GM21717 (cell line): ENCODE results near the gene CDH26.
A peak's percentile ranks its signal among the peaks of the same experiment; 100 is the strongest.
"Not testable (repeated sequence)": the region's sequence is repeated elsewhere in the genome, so short reads cannot be mapped to it uniquely, and the experiment has no call there.

Experiments used
- ATAC-seq: cut with Tn5 transposase; IDR thresholded peaks from one replicate; pipeline ENCODE4 v1.9.1; 2021; ENCODE audit warnings: mild to moderate bottlenecking, moderate library complexity; ENCODE audit not compliant: unreplicated experiment

Gene CDH26

DNA sequence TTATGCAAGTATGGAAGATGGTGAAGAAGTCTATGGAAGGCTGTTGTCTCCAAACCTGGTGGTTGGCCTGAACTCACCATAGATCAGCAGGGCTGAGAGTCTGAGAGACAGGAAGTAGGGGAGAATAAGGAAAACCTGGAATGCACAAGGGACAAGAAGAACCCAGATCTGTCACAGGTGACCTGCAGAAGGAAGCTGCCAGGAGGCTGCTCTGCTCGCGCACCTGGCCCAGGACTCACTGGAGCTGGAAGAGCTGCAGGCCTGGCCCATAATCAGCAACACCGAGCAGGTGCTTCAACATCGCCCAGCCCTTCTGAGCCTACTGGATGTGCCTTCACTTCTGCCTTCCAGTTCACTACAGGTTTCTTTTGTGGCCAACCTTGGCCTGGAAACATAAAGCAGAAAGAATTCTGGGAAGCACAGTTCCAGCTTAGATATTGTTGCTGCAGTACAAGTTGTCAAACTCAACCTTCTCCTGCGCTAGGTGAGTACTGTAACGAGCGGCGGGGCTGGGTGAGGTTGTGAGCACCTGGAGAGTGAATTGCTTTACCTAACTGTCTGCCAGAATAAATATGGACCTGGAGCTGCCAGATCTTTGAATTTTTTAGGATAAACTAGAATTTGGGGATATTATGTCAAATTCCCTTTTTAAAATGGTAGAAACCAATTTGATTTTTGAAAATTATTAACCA, 82.4 kb downstream of the CDH26 start:
- no peak for ATAC-seq

DNA sequence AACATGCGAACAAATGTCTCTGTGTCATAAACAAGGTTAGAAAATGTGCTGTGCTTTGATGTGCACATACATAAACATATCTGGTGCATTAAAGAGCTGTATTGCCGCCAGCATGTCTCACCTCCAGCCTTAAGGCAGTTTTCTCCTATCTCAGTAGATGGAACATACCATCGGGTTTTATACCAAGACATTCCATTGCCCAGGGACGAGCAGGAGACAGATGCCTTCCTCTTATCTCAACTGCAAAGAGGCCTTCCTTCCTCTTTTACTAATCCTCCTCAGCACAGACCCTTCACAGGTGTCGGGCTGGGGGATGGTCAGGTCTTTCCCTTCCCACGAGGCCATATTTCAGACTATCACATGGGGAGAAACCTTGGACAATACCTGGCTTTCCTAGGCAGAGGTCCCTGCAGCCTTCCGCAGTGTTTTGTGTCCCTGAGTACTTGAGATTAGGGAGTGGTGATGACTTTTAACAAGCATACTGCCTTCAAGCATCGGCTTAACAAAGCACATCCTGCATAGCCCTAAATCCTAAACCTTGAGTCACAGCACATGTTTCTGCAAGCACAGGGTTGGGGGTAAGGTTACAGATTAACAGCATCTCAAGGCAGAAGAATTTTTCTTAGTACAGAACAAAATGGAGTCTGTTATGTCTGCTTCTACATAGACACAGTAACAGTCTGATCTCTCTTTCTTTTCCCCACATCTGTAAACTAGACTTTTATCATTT, 83.4 kb downstream of the CDH26 start:
- ATAC-seq = not testable (repeated sequence)

DNA sequence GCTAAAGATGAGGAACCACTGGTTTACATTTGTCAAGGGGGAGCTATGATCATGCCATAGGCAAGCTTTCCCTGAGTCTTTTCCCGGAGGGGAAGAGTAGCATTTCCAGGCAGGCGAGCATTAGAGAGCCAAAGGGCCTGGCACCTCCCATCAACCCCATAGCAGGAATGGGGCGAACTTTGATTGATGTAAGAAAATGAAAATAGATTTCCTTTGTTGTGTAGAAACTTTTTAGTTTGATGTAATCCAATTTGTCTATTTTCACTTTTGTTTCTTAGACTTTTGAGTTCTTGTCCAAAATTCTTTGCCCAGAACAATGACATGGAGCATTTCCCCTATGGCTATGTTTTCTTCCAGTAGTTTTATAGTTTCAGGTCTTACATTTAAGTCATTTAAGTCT, 85.2 kb downstream of the CDH26 start:
- ATAC-seq = no peak

DNA sequence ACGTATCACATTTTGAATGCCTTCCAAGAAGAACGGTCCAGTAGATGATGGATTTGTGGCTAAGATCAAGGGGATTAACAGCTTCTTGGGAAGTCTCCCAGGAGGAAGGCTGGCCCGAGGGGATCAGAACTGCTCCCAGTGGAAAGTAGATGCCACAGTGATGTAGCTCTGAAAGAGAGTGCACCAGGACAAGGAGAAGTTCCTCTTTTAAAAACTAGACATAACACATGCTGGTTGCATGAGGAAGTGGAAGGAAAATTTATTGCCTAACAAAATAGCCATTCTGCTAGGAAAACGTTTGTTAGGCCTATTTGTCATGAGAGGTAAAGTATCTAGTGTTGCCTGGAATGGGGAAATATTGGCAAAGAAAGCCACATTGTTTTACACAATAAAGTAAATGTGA, 87.8 kb downstream of the CDH26 start:
- ATAC-seq = no peak

DNA sequence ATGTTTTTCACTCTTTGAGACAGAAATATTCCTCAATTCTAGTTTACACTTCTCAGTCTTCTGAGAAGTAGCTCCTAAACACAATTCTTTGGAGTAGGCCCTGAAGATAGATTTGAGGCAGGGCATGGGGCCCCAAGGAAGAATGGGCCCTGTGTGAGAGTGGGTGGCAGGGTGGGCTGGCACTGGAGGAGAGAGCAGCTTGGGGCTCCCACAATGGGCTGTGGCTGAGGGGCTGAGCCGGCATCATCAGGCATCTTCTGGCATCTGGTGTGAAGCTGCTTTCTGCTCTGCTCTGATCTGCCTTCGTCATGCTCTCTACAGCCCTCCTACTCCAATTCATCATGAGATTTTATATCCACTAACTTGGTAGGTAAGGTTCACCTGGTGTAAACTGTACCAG, 88.2 kb downstream of the CDH26 start:
- no peak for ATAC-seq

DNA sequence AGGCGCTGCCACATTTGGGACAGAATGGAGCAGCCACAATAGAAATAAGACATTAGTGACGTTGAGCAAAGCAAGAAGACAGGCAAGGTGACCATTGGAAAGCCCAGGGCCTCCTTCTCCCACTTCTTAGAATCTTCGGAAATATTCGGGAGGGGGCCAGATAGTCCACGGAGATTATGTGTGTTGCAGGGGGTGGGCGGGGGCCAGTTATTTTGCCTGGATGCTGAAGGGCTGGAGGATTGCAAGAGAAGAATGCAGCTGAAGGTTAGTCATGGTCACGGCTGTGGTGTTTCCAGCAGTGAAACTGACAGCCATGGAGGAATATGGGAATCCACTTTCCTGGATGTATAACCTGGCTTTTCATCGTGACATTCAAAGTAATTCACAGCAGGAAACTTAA, 88.6 kb downstream of the CDH26 start:
- no peak for ATAC-seq

DNA sequence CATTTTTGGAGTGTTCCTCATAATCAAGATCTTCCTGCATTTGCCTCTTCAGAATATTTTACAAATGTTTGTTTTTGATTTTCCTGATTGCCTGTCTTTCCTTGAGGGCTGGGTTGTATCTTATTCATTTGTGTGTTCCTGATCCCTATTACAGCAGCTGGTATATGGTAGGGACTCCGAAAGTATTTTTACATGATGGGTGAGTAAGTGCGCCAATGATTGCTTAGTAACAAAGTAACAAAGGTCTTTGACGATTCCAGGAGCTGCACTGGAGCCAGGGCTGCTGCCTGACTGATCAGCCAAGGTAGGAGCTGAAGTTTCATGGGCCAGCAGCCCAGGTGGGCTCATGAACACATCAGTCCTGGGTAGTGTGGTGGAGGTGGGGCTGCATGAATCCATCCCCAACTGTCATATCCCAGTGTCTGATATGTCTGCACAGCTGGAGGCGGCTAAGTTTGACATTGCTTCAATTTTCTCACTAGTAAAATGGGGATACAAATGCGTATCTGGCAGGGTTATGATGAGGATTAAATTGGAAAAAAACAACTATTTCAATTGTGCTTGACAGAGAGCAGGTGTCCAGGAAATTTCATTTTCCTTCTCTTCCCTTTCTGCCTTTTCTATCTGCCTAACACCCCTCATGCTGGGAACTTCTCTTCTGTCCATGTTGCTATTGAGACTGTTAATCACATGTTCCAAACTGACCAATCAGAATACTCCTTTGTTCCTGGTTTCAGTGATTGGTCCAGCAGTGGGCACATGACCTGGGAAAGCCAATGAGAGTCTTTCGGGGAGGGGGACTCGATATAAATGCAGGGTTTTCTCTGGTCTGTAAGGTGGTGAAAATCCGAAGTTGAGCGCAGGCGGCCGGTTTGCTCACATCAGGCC, 90.7 kb downstream of the CDH26 start:
- ATAC-seq = no peak

DNA sequence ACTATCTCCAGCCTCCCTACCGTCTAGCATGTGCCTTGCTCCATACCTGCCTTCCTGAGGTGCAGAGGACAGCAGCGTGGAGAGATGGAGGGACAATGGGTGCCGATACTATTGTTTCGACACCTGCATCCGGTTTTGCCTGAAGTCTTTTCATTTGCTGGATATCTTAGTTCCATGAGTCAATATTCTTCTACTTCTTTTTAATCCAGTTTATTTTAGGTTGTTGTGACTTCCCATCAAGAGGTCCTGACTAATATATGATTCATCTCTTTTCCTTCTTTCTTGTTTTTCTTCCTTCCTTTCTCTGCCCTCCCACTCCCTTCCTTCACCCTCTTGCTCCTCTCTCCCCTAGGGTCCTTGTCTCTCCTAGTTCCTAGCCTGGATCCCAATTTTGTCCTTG, 91.4 kb downstream of the CDH26 start:
- ATAC-seq = no peak

DNA sequence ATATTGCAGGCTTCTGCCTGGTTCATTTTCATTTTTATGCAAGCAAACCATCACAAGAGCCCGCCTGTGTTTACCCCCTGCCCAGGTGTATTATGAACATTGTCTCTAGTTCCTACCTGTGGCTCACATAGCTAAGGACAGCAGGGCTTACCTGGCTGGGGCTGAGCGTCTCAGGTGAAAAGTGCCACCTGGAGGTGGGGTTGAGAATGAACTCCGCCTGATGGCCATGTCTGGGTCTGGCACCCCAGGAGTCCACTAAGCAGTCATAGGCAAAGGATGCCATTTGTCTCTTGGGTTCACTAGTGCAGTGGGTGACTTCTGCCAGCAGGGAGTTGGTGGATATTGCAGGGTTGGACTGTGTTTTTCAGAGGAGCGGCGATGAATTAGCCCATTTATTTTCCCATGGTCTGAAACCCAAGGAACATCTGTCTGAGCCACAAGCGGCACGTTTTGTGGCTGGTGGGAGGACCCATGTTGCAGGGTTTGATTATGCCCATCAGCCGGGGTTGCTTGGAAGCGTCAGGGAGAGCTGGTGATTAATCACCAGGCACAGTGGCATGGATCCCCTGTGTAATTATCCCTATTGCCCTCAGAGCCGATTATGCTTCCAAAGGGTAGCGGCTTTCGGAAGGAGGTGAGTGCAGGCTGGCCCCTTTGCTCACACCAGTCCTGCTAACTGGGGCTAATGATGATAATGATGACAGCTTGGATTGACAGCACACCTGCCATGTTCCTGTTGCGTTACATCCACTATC, 92.1 kb downstream of the CDH26 start:
- ATAC-seq = no peak

DNA sequence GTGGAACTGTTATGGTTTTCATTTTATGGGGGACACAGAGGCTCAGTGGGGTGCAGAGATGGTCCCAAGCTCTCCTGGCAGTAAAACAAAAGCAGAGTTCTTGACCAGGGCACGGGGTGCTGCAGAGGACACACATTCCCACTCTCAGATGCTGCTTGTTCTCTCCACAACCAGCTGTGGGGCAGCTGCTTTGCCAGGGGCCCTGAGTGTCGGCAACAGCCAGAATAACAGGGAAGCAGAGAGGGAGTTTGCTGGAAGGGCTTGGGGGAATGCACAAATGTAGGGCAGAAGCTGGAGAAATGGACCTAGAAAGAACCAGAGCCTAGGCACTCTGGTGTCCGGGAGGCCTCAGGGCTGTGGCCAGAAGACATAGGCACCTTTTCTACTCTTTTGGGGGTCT, 93.7 kb downstream of the CDH26 start:
- no peak for ATAC-seq

DNA sequence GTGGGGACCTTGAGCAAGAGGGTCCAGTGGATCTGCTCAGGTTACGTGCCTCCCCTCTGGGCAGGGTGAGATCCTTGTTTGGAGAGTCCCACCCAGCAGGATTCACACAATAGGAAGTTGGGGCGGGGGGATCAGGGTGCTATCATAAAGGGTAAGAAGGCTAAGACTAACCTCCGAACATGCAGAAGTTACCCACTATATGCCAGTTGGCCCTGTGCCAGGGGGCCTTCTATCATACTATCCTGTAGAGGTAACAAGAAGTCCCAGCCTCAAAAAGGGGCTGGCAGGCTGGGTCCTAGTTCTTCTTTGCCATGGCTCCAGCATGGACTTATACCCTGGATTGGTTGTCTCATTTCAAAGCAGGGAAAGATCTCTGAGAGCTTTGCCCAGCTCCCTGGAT, 94.1 kb downstream of the CDH26 start:
- ATAC-seq = no peak

DNA sequence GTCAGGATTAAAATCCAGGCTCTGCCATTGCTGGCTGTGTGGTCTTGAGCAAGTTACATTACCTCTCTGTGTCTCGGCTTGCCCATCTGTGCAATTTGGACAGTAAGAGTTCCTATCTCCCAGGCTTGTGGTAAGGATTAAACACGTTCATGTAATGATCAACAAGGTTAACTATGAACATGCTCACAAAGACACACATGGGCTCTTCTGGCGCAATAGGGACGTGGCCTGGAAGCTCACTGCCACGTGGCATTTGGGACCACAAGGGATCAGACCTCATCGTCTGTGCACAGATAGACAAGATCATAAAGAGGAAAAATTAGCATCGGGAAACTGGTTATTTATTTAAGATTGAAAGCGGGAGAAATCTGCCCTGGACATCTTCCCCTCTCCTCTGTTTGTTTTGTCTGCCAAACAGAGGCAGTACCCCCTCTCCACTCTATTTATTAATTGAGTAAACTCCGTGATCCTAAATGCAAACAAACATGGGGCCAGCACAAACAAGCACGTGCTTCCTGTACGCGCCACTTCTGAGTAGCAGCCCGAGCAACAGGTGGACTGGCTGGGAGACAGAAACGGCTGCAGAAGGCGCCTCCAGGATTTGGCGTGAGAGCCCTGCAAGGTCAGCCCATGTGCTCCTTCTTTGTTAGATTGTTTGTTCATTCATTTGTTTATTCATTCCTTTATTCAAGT, 95.0 kb downstream of the CDH26 start:
- no peak for ATAC-seq

DNA sequence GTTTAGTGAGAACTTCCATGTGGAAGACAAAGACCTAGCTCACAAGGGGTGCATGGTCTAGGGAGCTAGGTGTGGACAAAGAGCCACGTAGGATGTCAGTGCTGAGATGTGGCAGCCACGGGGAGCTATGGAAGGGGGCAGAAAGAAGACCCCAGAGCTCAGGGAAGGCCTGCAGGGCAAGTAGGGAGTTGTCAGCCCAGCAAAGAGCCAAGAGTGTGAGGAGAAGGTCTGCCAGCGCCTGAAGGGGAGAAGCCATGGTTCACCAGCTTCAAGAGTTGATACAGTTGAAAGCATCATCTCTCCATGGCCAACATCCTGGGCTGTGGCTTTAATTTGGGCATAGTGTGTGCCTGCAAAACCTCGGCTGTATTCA, 95.6 kb downstream of the CDH26 start:
- ATAC-seq = no peak

DNA sequence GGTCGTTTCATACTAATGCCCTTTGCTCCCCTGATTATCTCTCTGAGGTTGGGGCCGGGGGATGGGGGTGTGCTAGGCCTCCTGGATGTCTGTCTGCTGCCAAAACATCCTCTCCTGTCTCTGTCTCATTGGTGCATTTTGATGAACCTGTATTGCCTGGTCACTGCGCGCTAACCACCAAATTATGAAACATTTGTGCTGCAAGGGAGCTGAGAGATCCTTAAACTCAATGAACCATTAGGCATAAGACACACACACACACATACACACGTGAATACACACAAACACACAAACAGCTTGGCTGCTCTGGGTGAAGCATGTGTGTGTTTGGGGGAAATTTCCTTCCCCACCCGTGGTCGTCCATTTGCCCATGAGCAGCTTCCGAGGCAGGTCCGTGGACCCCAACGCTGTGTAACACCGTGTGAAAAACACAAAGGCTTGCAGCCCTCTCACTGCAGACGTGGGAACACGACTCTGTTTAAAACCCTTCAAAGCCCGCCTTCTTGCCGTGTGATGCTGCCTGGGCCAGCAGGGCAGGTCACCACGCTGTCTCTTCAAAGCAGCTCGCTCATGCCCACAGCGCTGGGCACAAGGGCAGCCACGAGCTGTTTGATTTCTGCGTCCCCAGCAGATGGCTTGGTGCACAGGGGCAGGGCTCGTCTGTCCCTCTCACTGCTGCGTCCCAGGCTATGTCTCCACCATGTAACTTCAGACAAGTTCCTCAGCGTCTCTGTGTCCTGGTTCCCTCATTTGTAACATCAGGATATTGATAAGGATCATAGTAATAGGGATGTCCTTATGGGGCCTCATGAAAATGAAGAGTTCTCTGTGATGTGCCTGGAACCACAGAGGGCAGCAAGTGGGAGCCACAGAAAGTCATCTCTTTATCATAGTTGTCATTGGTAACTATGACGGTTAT, 96.8 kb downstream of the CDH26 start:
- ATAC-seq = no peak

DNA sequence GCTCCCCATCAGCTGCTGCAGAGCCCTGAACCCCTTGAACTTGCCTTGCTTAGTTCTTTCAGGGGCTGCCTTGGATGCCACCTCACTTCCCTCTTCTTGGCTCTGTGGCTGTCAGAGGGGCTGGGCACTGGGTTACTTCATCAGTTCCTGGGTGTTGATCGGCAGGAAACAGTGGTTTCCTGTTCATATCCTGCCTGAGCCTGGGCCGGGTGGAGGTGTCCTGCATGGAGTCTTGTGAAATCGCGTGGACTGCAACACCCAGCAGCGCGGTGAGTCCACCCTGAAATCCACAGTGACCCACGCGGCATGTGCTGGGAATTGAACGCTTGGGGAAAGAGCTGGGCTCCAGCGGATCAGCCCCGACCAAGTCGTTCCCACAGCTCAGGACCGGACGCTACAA, 97.5 kb downstream of the CDH26 start:
- ATAC-seq = no peak

DNA sequence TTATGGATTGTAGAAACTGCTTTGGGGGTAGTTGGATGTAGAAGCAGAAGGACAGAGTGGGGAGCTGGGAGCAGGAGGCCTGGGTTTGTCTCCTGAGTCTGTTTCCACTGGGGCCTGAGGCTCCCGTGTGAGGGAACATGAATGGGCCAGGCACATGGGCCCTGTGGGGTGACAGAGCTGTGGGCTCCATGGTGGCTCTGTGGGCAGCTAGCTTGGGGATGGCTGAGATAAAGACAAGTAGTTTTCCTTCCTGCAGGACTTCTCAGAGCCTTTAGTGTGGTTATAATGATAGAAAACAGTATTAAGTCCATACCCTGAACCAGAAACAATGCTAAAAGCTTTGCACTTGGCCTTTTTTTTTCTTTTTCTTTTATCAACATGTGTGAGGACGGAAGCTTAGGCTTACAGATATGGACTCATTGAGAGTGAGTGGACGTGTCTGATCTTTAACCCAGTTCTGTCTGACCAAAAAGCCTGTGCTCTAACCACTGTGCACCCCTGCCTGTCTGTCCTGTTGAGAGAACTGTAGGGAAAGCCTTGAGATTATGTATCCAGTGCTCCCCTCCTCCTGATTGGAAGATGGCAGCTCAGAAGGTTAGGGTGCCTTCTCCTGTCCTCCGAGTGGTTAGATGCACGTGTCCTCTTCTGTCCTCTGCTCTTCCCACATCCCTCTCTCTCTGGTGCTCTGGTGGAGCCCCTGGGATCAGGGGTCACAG, 98.3 kb downstream of the CDH26 start:
- no peak for ATAC-seq

DNA sequence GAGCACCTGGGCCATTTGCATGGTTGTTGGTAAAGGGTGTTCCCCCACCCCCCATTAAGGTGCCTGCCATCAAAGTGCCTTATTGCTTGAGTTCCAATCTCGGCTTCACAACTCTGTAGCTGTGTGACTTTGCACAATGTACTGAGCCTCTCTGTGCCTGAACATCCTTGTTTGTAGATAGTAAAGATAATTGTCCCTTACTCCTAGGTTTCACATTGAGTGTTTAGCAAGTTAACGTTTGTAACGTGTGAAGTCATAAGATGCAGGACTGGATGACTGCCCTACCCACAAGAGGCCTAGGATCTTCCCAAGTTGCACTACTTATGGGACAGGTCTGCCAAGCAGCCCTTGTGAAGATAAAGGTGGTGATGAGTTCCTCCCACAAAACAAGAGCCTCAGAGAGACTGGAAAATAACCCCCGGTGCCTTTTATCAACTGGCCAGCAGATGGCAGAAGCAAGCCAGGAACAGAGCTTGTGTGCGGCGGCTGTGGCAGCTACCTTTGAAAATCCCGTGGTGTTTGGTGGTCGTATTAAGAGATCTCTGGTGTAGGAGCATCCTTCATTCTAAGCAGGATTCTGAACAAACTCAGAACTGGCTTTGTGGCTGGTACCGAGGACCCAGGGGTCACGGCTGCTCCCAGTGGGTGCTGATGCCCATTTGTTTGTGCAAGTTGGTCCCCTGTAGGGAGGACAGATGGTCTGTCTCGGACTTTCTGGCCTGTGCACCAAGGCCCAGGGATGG, 99.1 kb downstream of the CDH26 start:
- ATAC-seq = peak; percentile 48
